Raji (cell line): ENCODE results near the gene RGS7.

ENCODE experiments used
- POLR2A ChIP-seq: IDR thresholded peaks from 2 replicates; pipeline ENCODE4 v1.6.1; 2011; ENCODE audit warnings: low read depth, low read length, control low read depth; ENCODE audit not compliant: insufficient read depth

The RGS7 gene

GRCh38 chr1:240766831-240767230 lies 590.2 kb downstream of the RGS7 start:
- no peak for TF ChIP-seq POLR2A

GRCh38 chr1:240765732-240766363 lies 591.2 kb downstream of the RGS7 start:
- no peak for TF ChIP-seq POLR2A

GRCh38 chr1:240763771-240764170 lies 593.2 kb downstream of the RGS7 start:
- no peak for TF ChIP-seq POLR2A

- no peak for TF ChIP-seq POLR2A
Measured at GRCh38 chr1:240758296-240758695, 598.7 kb downstream of the RGS7 start.

GRCh38 chr1:240747907-240748306 lies 609.1 kb downstream of the RGS7 start:
- TF ChIP-seq POLR2A, result no peak

GRCh38 chr1:240743705-240744104 lies 613.3 kb downstream of the RGS7 start:
- no peak for TF ChIP-seq POLR2A

GRCh38 chr1:240739754-240740153 lies 617.3 kb downstream of the RGS7 start:
- no peak for TF ChIP-seq POLR2A

GRCh38 chr1:240739139-240739538 lies 617.9 kb downstream of the RGS7 start:
- TF ChIP-seq POLR2A, result no peak

- no peak for TF ChIP-seq POLR2A
Measured at GRCh38 chr1:240737766-240738265, 619.2 kb downstream of the RGS7 start.

- TF ChIP-seq POLR2A, result no peak
Measured at GRCh38 chr1:240737298-240737697, 619.7 kb downstream of the RGS7 start.

GRCh38 chr1:240734001-240734400 lies 623.0 kb downstream of the RGS7 start:
- no peak for TF ChIP-seq POLR2A

GRCh38 chr1:240732390-240732789 lies 624.6 kb downstream of the RGS7 start:
- TF ChIP-seq POLR2A, result no peak
